Posterior vena cava (tissue), 2 donors: ENCODE data around the gene SLC29A4. TPM values are rescaled to one million over a fixed set of nuclear protein-coding genes. Genes with fewer than 3 reads are reported as not detected.
"Not testable (repeated sequence)": the region's sequence is repeated elsewhere in the genome, so short reads cannot be mapped to it uniquely, and the experiment has no call there.

Experiments
- DNase-seq: peaks from one replicate; pipeline ENCODE4 v3.0.0-alpha.2; 2020; ENCODE audit warnings: low spot score
- intact Hi-C, 2 donors: fragments of 100-400 bp; cut with DNase I; formaldehyde crosslinking; loops; one replicate each; pipeline versions ENCODE4 v1.14.1 to v1.14.2; 2022 to 2023
- total RNA-seq, 2 donors: library from RNA; stranded (reverse); fragmentation: NEBNext Ultra II Directional; extraction: Animal tissue kit (Norgen Biotek cat#: 25700); gene quantifications; one replicate each; pipeline ENCODE4 v1.2.1, GENCODE V29; 2021
- donor health status: DM: yes; HTN: yes; CAD: no.
- donor health status: DM: yes; HTN: yes; CAD: no.

The SLC29A4 gene
- total RNA-seq, 2 donors from 2014 or later, result 0.90 to 1.4 TPM

DNA sequence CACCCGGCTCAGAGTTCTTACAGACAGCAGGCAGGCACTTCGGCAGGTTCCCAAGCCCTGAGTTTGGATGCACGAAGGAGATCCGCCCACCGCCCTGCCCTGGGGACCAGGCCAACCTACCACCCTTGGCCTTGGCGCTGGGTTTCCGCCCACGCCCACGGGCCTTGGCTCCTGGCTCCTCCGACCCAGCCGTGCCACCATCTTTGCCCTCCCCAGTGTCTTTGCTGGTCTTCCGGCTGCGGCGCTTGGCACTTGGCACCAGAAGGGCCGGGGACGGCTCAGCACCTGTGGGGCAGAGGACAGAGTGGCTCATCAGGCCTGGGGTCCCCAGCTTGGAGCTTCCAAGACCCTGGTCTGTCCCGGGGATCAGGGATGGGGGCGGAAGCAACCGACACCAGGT lies 32.1 kb downstream of the SLC29A4 start:
- intact Hi-C loops, result no loop called here
- DNase-seq, result no peak

DNA sequence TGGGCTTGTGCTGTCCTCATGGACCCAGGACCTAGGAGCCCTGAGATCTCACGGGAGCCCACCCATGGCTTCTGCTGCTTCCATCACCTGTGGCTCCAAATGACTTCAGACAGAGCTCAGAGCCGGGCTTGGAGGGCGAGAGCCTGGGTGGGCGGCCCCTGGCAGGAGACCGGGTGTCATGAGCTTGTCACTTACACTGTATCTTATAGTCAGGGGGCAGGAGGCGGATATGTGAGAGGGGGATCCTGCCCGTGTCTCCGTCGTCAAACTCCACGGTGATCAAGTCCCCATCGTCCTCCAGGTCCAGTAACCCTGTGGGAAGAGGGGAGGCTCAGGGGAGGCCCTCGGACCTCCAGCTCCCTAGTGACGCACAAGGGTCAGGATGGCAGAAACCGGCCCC lies 33.0 kb downstream of the SLC29A4 start:
- no peak for DNase-seq
- intact Hi-C loops, result no loop called here

DNA sequence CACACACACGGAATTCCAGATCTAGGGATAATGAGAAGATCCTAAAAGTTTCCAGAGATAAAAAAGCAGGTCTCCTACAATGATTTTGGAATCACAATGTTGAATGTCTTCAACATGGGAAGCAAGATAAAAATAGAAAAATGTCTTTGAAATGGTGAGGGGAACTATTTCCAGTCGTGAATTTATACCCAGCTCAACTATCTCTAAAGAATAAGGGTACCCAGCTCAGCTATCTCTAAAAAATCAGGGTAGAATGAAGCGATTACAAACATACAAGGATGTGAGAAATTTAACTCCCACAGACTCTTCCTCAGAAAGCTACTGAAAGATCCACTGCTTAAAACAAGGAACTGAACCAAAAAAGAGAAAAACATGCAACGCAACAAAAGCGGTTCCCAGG lies 35.9 kb downstream of the SLC29A4 start:
- DNase-seq, intact Hi-C loops: not testable (repeated sequence)

DNA sequence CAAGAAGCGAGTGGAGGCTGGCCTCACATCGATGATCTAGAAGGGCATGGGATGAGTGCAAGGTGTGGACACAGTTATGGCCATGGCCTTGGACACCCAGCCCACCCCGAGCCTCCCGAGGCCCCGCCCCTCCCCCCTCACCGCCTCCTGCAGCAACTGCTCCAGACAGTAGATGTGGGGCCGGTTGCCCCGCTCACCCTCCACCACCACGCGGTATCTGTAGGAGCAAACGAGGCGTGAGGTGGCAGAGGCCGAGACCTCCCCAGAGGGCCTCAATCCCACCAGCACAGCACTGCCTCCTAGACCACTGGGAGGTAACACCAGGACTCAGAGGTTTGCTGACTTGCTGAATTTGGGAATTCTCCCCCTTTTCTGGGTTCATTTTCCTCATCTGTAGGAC lies 37.6 kb downstream of the SLC29A4 start:
- DNase-seq, result no peak
- intact Hi-C loops, result no loop called here

DNA sequence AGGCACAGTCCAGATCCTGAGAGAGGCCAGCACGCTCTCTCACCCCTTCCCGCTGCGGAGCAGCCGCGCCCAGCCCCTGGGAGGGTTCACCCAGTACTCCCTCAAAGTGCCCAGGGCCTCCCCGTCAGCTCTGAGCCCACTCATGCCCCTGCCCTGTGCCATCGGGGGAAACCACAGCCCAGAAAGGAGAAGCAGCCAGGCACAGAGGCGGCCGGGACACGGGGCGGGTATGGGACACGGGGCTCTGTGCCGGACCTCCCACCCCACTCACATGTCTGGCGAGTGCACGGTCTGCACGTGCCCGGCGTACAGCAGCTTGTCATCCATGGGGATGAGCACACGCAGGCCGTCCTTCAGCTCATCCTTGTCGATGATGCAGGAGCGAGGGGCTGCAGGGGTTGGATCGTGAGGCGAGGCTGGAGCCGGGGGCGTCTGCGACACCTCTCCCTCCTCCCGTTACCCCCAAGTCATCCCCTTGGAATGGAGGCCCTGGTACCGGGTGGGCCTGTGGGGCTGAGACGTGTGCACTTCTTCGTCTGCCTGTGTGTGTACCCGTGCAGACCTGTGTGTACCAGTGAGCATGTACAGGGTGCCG lies 38.2 kb downstream of the SLC29A4 start:
- DNase-seq, result no peak
- intact Hi-C loops, result no loop called here

DNA sequence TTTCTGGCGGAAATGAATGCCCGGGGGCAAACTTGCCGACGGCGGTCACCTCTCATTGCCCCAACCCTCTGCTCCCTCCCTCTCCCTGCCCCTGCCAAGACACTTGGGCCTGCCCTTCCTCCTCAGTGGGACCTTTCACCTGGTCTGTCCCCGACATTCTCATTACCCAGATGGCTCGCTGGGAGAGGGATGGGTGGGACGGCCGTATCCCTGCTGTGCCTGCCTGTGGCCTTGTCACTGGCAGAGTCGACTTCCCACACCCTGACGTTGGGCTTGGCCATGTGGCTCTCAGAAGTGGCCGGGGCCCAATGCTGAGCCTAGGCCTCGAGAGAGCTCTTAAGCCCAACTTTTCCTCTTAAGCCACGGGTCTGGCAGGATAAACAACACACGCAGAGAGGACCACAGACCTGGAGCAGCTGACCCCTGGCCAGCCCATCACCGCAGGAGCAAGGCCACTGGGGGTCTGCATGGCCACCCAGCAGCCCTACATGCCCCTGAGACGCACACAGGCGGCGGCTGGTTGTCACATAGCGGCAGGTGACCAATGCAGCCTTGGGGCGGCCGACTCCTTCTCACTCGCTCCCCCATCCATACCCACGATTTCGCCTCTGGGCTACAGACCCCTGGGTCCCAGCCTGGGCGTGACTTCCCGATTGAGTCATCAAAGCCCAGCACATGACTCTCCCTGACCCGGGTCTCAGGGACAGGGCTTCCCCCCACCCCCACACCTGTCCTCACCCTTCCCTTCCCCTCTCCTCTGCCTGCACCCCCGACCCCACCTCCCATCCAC lies 40.1 kb downstream of the SLC29A4 start:
- intact Hi-C loops, result no loop called here
- no peak for DNase-seq

DNA sequence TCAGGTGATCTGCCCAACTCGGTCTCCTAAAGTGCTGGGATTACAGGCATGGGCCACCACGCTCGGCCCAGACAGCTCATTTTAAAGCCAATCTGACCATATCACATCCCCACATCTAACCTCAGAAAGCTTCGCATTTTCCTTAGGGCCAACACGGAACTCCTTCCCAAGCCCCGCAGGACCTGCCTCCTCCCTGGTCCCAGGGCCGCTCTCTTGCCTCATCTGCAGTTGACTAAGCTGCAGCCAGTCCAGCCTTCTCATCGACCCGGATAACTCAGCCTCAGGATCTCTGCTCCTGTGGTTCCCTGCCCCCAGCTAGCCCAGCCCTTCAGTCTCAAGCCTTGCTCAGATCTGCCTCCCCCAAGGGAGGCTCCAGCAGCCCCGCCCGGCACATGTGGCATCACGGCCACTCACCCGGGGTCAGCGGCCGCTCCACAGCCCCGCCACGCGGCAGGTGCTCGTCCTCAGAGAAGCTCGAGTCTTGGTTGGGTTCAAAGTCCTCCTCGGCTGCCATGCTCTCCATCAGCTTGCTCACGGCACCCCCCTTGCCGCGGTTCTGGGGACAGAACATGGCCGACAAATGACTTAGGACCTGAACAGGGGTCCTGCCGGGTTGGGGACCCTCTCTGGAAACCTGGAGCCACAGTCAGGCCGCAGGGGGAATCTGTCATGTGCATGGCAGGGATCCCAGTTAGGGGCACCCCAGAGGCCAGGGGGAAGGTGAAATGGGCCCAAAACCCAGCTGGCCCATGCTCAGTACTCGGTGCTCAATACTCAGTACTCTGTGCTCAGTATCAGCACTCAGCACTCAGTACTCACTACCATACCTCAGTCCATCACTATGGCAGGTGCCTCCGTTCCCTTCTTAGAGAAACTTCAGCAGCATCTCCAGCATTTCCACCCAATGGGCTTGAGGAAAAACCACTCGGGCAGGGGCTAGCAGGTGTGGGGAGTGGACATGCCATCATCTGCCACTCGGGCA lies 41.3 kb downstream of the SLC29A4 start:
- intact Hi-C loops, DNase-seq: not testable (repeated sequence)

DNA sequence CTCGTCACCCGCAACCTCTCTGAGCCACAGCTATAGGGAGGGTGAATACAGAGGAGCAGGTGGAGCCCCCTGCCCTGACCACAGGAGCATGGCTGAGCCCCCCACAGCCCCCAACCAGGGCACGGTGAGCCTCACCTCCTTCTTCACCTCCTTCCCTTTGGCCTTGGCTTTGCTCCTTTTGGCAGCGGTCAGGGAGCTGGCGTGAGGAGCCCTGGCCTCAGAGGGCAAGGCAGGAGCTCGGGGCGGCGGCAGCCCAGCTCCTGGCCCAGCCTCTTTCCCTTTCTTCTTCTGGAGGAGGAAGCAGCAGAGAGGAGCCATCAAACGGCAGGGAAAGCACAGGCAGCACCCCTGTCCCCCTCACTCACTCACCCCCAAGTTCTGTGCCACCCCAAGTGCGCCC lies 42.2 kb downstream of the SLC29A4 start:
- no peak for DNase-seq
- intact Hi-C loops, result no loop called here

DNA sequence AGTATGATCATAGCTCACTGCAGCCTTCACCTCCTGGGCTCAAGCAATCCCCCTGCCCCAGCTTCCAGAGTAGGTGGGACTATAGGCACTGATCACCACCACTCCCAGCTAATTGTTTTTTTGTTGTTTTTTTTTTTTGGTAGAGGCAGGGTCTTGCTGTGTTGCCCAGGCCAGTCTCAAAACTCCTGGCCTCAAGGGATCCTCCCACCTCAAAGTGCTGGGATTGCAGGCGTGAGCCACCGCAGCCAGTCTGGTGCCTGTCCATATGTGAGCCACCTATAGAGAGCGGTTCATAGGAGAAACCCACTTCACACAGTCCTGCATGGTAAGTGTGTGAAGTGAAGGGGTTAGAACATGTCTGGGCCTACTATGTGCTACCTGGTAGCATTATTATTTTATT lies 47.5 kb downstream of the SLC29A4 start:
- DNase-seq, result no peak
- intact Hi-C loops, result no loop called here

DNA sequence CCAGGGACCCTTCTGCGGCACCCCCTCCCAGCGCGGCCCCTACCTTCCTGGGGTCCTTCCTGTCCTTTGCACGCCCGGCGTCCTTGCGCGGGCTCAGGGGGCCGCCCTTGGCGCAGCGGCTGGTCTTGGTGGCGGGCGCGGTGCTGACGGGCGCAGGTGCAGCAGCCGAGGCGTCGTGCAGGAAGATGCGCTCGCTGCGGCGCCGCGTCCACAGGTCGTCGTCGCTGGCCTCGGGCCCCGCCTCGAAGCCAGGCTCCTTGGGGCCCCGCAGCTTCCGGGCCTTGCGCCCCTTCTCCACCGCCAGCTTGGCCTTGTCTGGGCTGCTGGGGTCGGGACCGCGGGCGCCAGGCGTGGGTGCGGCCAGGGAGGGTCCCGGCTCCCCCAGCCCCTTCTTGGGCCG lies 49.8 kb downstream of the SLC29A4 start:
- intact Hi-C loops, result no loop called here
- DNase-seq, result no peak

DNA sequence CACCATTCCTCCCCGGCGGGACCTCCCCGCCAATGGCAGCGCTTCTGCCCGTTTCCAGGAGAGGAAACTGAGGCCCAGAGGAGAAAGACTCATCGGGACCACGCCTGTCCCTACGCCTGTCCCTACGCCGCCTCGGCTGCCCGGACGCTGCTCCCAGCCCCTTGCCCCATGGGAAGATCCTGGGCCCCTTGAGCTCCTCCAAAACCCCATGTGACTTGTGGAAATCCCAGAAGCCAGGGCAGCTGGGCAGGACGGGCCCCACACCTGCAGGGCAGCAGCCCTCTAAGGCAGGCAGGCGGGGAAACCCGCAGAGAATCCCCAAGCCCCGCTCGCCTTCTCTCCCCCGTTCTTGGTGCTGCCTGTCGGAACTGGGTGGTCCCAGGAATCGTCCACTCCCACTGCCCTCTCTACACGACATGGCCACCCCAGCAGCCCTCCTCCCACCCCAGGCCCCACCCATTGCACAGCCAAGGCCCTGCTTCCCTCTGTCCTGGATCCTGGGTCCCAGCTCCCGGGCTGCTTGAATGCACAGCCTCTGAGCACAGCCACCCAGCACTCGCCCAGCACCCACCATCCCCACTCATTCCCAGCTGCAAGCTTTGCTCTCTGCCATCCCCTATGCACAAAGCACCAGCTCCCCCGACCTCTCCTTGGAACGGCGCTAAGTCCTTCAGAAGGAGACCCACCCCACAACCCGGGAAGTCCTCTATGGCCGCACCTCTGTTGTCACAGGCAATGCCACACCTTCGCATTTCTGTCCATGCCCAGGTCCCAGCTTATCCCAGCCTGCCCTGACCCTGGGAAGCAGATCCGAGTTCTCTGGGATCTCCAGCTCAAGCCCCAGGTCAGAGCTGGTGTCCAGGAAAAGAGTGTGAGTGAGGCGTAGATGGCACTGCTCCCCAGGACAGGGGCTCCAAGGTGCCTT lies 50.6 kb downstream of the SLC29A4 start:
- DNase-seq, result no peak
- intact Hi-C loops, result no loop called here

DNA sequence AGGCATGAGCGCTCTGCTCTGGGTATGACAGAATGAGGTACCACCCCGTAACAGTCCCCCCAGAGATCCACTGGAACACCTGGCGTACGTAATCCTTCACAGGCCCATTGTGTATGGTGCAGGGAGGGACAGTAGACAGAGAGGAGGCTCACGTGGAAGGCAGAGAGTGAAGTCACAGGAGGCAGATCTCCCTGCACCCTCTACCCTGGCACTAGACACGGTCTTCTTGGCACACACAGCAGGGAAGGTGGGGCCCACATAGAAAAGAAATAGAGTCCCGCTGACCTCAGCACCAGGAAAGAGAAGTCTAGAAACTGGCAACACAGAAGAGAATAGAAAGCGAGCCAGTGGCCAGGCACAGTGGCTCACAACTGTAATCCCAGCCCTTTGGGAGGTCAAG lies 51.9 kb downstream of the SLC29A4 start:
- DNase-seq, result no peak
- intact Hi-C loops, result no loop called here

DNA sequence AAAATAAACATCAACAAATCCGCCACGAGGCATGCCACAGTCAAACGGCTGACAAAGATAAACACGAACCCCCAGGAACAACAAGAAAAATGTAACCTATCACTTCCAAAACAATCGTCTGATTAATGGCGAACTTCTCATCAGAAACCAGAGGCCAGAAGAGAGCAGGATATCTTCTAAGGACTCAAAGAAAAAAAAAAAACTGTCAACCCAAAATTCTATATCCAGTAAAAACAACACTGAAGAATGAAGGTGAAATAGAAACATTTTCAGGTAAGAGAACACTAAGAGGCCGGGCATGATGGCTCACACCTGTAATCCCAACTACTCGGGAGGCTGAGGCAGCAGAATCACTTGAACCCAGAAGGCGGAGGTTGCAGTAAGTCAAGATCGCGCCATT lies 54.3 kb downstream of the SLC29A4 start:
- intact Hi-C loops, result no loop called here
- no peak for DNase-seq

DNA sequence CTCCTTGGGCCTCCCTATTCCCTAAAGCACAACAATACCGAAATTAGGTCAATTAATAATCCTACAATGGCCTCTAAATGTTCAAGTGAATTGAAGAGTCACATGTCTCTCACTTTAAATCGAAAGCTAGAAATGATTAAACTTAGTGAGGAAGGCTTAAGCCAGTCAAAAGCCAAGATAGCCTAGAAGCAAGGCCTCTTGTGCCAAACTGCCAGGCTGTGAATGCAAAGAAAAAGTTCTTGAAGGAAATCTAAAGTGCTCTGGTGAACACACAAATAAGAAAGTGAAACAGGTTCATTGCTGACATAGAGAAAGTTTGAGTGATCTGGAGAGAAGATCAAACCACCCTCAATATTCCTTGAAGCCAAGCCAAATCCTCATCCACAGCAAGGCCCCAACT lies 57.2 kb downstream of the SLC29A4 start:
- intact Hi-C loops, result no loop called here
- DNase-seq, result no peak

DNA sequence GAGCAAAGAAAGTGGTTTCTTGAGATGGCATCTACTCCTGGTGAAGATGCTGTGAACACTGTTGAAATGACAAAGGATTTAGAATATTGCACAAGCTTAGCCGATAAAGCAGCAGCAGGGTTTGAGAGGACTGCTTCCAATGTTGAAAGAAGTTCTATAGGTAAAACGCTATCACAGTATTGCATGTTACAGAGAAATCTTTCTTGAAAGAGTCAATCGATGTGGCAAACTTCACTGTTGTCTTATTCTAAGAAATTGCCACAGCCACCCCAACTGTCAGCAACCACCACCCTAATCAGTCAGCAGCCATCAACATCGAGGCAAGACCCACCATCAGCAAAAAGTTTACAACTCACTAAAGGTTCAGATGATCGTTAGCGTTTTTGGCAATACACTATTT lies 59.9 kb downstream of the SLC29A4 start:
- intact Hi-C loops, result no loop called here

DNA sequence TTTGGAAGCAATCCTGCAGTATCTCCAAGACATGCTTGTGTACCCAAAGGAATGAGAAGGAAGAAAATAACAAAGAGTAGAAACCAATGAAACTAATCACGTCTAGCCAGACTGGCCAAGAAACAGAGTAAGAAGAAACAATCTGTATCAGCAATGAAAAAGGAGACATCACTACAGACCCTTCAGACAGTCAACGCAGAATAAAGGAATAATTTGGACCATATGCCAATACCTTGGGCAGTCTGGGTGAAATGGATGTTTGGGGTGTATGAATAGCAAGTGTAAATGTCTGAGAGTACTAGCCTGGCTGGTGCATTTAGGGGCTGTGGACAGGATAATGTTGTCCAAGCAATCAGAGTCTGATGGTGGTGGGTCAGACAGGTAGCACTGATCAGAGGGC lies 61.1 kb downstream of the SLC29A4 start:
- intact Hi-C loops, result no loop called here
- no peak for DNase-seq

More for the DNA sequence above, 59.9 kb downstream of the SLC29A4 start:
- DNase-seq, result no peak

DNA sequence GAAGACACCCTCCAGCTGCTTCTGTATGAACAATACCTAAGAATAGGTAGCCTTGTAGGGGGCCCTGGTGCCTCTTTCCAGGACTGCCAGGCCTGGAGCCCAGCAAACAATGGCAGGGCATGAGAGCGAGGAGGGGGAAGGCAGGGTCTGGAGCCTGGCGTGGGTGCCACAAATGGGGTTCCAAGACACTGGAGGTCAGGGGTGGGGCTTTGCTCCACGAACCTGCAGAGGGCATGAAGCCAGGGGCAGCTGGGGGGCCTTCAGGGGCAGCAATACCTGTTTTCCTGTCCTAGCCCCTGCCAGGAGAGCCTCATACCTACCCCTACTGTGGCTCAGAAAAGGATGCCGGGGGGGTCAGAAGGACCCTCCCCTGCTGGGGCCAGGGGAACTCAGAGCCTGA lies 61.6 kb downstream of the SLC29A4 start:
- intact Hi-C loops, result no loop called here
- DNase-seq, result no peak

DNA sequence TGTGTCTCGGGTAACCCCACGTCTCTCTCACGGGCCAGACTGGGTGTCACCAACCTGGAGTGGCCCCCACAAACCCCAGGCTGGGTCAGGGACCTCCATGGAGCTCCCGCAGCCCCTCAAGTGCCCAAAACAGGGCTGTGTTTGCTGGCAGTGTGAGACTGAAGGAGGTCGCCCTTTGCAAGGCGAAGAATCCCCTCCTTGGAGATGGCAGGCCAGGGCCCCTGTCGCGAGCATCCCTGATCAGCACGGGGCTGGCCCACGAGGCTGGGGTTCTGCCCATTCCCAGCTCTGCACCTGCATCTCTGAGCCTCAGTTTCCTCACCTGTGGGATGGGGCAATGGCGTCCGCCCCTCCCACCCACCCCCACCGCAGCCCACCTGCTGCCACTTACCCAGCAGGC lies 62.4 kb downstream of the SLC29A4 start:
- intact Hi-C loops, result no loop called here
- no peak for DNase-seq

DNA sequence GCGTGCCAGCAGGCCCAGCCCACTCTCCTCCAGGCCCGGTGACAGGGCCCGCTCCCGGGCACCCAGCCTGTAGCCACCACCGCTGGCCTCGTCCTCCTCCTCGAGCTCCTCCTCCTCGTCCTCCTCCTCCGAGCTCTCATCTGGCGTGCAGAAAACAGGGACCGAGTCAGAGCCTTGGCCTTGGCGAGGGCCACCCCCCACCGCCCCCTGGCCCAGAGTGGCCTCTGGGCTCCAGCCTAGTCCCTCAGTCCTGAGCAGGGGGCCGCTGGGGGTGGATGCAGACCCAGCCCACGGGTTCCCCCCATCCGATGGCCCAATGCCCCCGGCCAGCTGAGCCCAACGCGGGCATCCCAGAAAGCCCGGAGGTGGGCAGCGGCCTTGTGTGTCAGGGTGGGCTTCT lies 62.9 kb downstream of the SLC29A4 start:
- no peak for DNase-seq
- intact Hi-C loops, result no loop called here
